ENCODE results near the gene RPS16. TPM values are rescaled to one million over a fixed set of nuclear protein-coding genes. Genes with fewer than 3 reads are reported as not detected.

Gene RPS16
- total and polyA plus RNA-seq, 2 of the 8 experiments (the other 6 are each of a cell fraction or from before 2014, with no cell fraction given): 2,433 to 7,810 TPM

DNA sequence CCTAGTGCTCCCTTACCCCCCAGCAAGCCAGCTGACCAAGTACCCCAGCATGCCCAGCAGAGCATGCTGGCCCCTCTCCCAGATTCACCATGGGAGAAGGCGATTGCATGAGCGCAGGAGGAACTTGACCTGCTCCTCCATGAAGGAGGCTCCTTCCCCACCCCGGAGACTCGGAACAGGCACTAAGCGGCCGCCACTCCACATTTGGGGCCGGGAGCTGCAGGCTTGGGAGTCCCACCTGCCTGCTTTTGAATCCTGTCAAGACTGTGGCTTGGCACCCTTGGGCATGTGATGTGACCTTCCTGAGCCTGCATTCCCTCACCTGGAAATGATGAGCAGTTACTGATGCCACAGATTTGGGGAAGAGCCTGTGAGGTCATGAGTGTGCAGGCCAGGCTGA lies 32.2 kb upstream of the RPS16 start:
- 100% methylated on average over 7 of the region's 7 CpGs; no CpG with 5 or more reads in 1 of the 2 experiments for WGBS, 2 experiments (ENCODE audit: extremely low coverage in 1 of 2, insufficient coverage in 1 of 2, insufficient read length in 1 of 2, insufficient replicate concordance in 2 of 2, low coverage in 1 of 2, low lambda C conversion rate in 2 of 2, missing lambda C conversion rate in 1 of 2)
- Histone ChIP-seq H3K27ac (ENCODE audit: low read depth, low read length) (no peak overlapping the region), H2BK120ac (replicated peaks; ENCODE audit: low read depth, low read length) (no peak overlapping the region), H2BK15ac (ENCODE audit: low read length) (no peak overlapping the region), H3K9ac (replicated peaks in 1 of 4; ENCODE audit: extremely low read depth in 1 of 4, low read depth in 3 of 4, low read length in 3 of 4) (no peak overlapping the region), H4K20me1 (replicated peaks in 1 of 2; ENCODE audit: control insufficient read depth in 1 of 2, insufficient read depth in 2 of 2, low read length in 2 of 2) (peaks cover 0 to 25% of the 10 kb centered on the region in 2 experiments), H3K18ac (ENCODE audit: extremely low read depth, low read length) (no peak overlapping the region), H3K36me3 (ENCODE audit: control insufficient read depth in 2 of 4, insufficient read depth in 4 of 4, low read length in 3 of 4) (peaks cover 39 to 81% (median 66%) of the 10 kb centered on the region in 4 experiments), H3K27me3 (replicated peaks in 1 of 4; ENCODE audit: control insufficient read depth in 3 of 4, extremely low read depth in 1 of 4, insufficient read depth in 3 of 4, low read length in 3 of 4) (no peaks in the 10 kb centered on the region), H4K8ac (ENCODE audit: extremely low read depth, insufficient read depth, low read length) (no peak overlapping the region), H2AK5ac (ENCODE audit: low read depth, low read length) (no peak overlapping the region), H2AFZ (ENCODE audit: low read length) (no peak overlapping the region), H3K23ac (ENCODE audit: insufficient read length) (no peak overlapping the region), H4K91ac (replicated peaks; ENCODE audit: insufficient read length, low read length) (no peak overlapping the region), H2BK20ac (ENCODE audit: low read length) (no peak overlapping the region), H3K23me2 (ENCODE audit: low read depth, low read length) (0 out of 2 replicates have a peak, but pooled peaks cover 1% of the 10 kb centered on the region), H3K4me2 (ENCODE audit: insufficient read depth in 1 of 2, low read depth in 2 of 2, low read length in 2 of 2) (no peak overlapping the region), H3K79me1 (ENCODE audit: low read depth, low read length) (peaks cover 14% of the 10 kb centered on the region), H3K56ac (replicated peaks; ENCODE audit: insufficient read length, low read depth, low read length) (no peak overlapping the region), H3K4me3 (ENCODE audit: extremely low read depth in 1 of 4, insufficient read depth in 2 of 4, low read depth in 3 of 4, low read length in 4 of 4) (no peak overlapping the region), H3K14ac (ENCODE audit: insufficient read length) (no peak overlapping the region), H3K79me2 (ENCODE audit: control insufficient read depth in 1 of 2, insufficient read depth in 2 of 2, low read length in 2 of 2) (no peaks in the 10 kb centered on the region), H4K5ac (ENCODE audit: insufficient read length, low read depth, low read length) (no peak overlapping the region), H2BK12ac (ENCODE audit: low read depth, low read length) (no peak overlapping the region), H3K4me1 (replicated peaks in 1 of 4; ENCODE audit: control insufficient read depth in 3 of 4, insufficient read depth in 4 of 4, low read length in 3 of 4) (no peaks in the 10 kb centered on the region; a peak in 1 of 7 replicates), H3K9me3 (ENCODE audit: insufficient read depth in 2 of 2, low read depth in 1 of 2, low read length in 1 of 2) (no peaks in the 10 kb centered on the region), H2BK5ac (ENCODE audit: low read depth, low read length) (no peak overlapping the region), H3K4ac (replicated peaks; ENCODE audit: insufficient read length, low read depth, low read length) (no peak overlapping the region)
- FAIRE-seq (no peak), DNase-seq (ENCODE audit: low read depth in 1 of 2, low spot score in 2 of 2) (no peak)
- ChIA-PET CTCF (ENCODE audit: partially characterized antibody) (interaction anchor here (0.6 to 2.0 kb wide), 6 partner anchors 13 to 97 kb away, joined by 3 to 6 read pairs (median 4); partner anchors contain the start of gene EID2B), POLR2A (ENCODE audit: partially characterized antibody) (interaction anchor here (1.0 to 47.8 kb wide), 7 partner anchors 10 to 58 kb away, joined by 3 to 1154 read pairs (median 3); partner anchors contain the start of genes PLEKHG2, RPS16 and SUPT5H)
- TF ChIP-seq CHD1 (IDR thresholded peaks at IDR 0.05; ENCODE audit: low read depth, low read length): no peak
- no peak for TF ChIP-seq POU5F1 (IDR thresholded peaks at IDR 0.05; ENCODE audit: low read depth, low read length)
- TF ChIP-seq POLR2AphosphoS5 (IDR thresholded peaks at IDR 0.05; ENCODE audit: low read depth, low read length): no peak
- TF ChIP-seq HDAC2 (IDR thresholded peaks at IDR 0.05; ENCODE audit: borderline replicate concordance in 1 of 2, low read depth in 2 of 2, low read length in 2 of 2): no peak
- no peak for TF ChIP-seq NRF1 (IDR thresholded peaks at IDR 0.05; ENCODE audit: low read depth, low read length)
- TF ChIP-seq RFX5 (IDR thresholded peaks at IDR 0.05; ENCODE audit: borderline replicate concordance, low read depth, low read length): no peak
- TF ChIP-seq BCL11A (IDR thresholded peaks at IDR 0.05; ENCODE audit: low read depth in 2 of 2, low read length in 2 of 2): no peak
- no peak for TF ChIP-seq SRF (IDR thresholded peaks at IDR 0.05; ENCODE audit: low read depth, low read length)
- TF ChIP-seq TEAD4 (IDR thresholded peaks at IDR 0.05; ENCODE audit: low read depth, low read length): no peak
- no peak for TF ChIP-seq SIRT6 (IDR thresholded peaks at IDR 0.05; ENCODE audit: low read length)
- TF ChIP-seq CREB1 (IDR thresholded peaks at IDR 0.05): no peak
- TF ChIP-seq BACH1 (IDR thresholded peaks at IDR 0.05; ENCODE audit: low read length): no peak

Data from H1 (cell line).